Loucy (cell line): ENCODE data around the gene VWA1.
"Not testable (repeated sequence)": the region's sequence is repeated elsewhere in the genome, so short reads cannot be mapped to it uniquely, and the experiment has no call there.

Experiments
- CTCF ChIP-seq: fragments of 200-600 bp; sonication (generic); conservative IDR thresholded peaks from 2 replicates; pipeline ENCODE4 v1.5.1; 2014; ENCODE audit warnings: mild to moderate bottlenecking, antibody characterized with exemption, low read length
- EZH2phosphoT487 ChIP-seq: fragments of 200-600 bp; IDR thresholded peaks from 2 replicates; pipeline ENCODE4 v1.6.1; 2018; ENCODE audit warnings: antibody characterized with exemption, mild to moderate bottlenecking, moderate library complexity, borderline replicate concordance

- TF ChIP-seq CTCF, EZH2phosphoT487: not testable (repeated sequence)
Observed at GRCh38 chr1:1428967-1429366, 6.5 kb upstream of the VWA1 start.
